Measurements from ENCODE around the gene TOP1.

GRCh38 chr20:41147767-41148191 is 119.2 kb downstream of the TOP1 start:
- TF ChIP-seq ZNF274 (IDR thresholded peaks at IDR 0.05; ENCODE audit: low read depth, low read length) (no peak), YY1 (IDR thresholded peaks at IDR 0.05; ENCODE audit: insufficient read depth, insufficient read length) (no peak)
